ENCODE measurements around the gene KRT222. TPM values are rescaled to one million over a fixed set of nuclear protein-coding genes. Genes with fewer than 3 reads are reported as not detected.

KRT222 gene
- total RNA-seq, 1 donor = not detected

DNA sequence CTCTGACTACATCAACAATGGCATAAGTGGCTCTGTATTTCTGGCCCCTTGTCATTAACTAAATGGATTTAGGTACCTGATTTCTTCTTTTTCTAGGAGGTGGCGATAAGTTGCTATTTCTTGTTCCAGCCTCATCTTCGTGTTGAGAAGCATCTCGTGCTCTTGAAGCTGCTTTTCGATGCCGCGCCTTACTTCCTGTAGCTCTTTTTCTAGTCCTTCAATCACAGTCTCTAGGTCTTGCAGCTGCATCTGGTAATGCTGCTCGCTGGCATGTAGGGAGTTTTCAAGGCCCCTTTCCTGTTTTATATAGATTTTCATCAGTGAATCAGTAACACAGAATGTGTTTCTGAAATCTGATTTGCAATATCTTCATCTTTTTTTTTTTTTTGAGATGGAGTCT is 5.1 kb downstream of the KRT222 start:
- DNase-seq (ENCODE audit: low read depth in 2 of 3, low spot score in 2 of 3) = no peak

DNA sequence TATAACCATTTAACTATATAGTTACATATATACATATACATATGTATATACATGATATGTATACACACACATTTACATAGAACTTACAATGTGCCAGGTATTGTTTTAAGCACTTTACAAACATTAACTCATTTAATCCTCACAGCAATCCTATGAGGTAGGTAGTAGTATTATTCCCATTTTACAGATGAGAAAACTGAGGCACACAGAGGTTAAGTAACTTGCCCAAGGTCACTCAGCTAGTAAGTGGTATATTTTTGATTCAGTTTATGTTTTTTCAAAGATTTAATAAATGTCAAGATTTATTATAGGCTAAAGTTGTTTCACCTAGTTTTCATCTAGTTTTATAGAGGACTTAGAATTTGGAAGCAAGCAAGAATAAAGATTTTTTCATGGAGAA is 6.6 kb downstream of the KRT222 start:
- DNase-seq (ENCODE audit: low read depth in 2 of 3, low spot score in 2 of 3) = no peak

DNA sequence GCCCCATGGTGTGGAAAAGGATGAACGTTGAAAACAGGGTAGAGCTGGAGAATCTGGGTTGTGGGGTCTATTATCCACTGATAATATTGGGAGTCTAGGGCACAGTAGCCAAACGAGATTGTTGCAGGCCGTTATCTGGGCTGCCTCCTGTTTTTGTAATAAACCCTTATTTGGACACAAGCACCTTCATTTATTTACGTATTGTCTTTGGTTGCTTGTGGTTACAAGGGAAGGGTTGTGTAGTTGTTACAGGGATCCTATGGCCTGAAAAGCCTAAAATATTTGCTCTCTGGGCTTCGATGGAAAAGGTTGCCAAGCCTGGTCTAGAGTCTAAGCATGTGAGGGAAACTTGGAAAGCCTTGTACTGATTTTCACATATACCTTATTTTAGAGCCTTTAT is 13.0 kb downstream of the KRT222 start:
- no peak for DNase-seq (ENCODE audit: low read depth in 2 of 3, low spot score in 2 of 3)

- DNase-seq (ENCODE audit: low read depth in 2 of 3, low spot score in 2 of 3) = no peak
Observed at GRCh38 chr17:40648384-40648968, 16.5 kb downstream of the KRT222 start.

- DNase-seq (ENCODE audit: low read depth in 2 of 3, low spot score in 2 of 3) = peak; percentile 75 to 82 (median 80)
Observed at GRCh38 chr17:40647624-40648383, 17.2 kb downstream of the KRT222 start, which contains the start of gene SMARCE1. Gene SMARCE1 (minus strand): TSS chr17:40647818. CDS start chr17:40645802, 2,016 bp downstream.

DNA sequence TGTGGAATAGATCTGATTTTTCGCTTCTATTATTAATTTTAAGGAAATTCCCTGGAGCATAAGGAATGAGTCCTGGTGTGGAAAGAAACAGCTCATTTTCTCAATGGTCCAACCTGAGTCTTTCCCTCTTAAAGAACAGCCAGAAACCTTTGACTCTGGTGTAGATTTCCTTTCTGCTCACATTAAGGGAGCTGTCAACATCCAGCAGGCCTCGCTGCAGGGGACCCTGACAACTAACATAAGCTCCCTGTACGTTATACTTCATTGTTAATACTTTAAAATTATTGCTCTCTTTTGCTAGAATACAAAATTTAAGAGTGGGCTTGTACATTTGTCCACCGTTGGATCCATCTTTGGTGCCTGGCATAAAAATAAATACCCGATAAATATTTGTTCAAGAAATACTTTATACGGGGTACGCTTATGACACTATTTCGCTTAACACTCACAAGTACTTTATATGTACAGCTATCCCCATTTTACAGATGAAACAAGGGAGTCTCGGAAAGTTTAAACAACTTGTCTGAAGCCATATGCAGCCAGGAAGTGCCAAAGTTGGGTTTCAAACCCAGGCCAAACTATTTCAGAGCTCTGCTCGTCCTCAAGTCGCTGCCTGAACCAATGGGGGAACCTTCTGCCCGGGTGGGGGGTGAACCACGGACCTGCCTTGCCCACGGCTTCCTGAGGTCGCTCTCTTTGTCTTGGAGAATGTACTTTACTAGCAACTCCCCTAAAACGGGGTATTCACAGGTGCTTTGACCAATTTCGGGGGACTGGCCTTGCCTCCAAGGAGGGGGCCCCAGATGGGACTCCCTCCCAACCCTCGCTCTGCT is 18.0 kb downstream of the KRT222 start:
- DNase-seq (ENCODE audit: low read depth in 2 of 3, low spot score in 2 of 3) = peak in 1 of 3 donors; percentile 73

DNA sequence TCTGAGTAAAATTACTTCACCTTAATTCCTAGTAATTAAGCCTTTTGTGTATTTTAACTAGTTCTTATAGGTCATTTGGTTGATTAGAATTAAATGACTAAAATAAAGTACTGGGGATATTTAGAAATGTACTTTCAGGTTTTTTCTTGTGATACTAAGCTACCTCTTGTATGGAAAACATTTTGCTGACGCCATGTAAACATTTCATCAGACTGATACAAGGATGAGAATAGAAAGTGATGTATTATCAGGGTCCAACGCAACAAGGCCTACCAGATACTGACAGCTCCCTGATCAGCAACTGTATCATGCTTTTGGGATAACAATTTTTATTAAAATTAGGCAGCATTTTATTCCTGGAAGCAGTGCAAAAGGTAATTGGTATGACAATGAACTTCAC is 19.0 kb downstream of the KRT222 start:
- DNase-seq (ENCODE audit: low read depth in 2 of 3, low spot score in 2 of 3) = no peak

DNA sequence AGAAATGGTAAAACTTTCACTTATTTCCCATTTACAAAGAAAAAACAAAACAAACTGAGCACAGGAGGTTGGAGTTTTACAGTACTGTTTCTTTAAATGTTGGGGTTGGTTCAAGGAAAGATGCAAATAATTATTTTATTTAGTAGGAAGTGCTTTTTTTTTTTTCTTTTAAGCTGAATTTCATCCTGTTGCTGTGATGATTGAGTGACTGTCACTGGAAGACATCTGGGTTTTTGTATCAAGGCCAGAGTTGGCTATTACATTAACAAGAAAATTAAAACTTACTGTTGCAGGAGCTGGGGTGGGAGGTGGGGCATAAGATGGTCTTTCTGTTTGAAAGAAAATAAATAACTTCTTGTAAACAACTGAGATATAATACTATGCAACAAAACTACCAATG is 19.7 kb downstream of the KRT222 start:
- no peak for DNase-seq (ENCODE audit: low read depth in 2 of 3, low spot score in 2 of 3)

DNA sequence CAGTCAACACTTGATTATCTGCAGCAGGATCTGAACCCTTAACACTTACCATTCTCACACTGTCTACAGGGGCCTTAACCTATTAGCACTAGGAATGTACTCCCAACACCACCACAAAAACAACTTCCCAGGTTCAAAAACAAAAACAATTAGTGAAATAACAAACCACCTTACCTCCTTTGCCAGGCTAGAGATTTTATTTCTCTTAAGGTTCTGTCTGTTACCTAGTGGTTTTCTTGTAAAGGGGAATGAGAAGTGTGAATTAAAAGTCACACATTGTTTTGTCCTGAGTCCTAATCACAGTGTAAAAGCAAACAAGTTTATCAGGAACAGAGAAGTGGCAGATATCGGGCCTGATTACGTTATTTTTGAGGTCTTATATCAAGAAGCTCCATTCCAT is 27.0 kb downstream of the KRT222 start:
- DNase-seq (ENCODE audit: low read depth in 2 of 3, low spot score in 2 of 3) = no peak

GRCh38 chr17:40633871-40634270 is 31.1 kb downstream of the KRT222 start:
- no peak for DNase-seq (ENCODE audit: low read depth in 2 of 3, low spot score in 2 of 3)

DNA sequence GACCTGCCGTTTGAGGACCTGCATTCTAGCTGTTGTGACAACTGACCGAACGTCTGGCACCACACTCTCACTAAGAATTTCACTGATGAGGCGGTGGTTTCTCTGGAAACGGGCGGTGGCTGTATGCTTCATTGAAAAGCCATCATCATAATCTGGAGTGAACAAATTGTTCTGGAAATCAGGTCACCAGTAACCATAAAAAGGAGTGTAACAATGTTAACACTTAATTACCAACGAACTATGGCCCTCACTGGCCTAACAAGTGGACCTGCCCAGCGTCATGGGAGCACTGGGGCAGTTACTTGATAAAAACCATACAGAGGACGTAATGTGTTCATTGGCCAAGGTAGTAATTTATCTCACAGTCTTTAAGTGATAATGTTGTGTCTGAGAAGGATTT is 32.8 kb downstream of the KRT222 start:
- DNase-seq (ENCODE audit: low read depth in 2 of 3, low spot score in 2 of 3) = no peak

DNA sequence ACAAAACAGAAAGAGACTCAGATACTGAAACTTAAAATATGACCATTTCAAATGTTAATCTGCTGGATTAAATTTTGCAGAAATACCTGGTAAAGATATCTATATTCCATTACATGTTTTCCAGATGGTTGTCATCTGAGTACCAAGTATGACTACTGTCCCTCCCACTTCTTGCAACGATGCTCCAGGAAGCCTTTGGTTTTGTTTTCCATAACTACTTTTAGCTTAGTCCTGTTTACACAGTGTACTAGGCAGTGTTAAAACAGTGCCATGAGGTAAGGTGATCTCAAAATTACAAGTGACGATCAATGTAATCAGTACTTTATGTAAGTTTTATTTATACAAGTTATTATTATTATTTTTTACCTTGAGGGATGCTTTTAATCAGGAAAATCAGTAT is 35.1 kb downstream of the KRT222 start:
- DNase-seq (ENCODE audit: low read depth in 2 of 3, low spot score in 2 of 3) = no peak

DNA sequence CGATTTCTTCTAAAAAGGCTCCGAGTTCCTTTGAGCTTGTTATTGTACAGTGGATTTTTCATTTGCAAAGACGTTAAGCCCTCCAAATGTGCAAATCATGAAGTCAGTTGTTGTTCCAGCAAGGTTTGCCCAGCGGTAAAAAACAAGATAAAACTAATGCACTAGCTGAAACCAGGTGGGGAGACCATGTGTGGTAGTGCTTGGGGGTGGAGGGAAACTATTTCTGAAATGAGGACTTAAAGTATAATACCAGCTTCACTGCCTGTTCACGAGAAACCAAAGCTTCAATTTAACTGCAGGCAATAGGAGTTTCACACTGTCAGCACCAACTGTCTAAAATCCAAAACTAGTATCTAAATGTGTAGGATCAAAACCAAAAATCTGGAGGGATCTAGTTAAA is 39.7 kb downstream of the KRT222 start:
- no peak for DNase-seq (ENCODE audit: low read depth in 2 of 3, low spot score in 2 of 3)

DNA sequence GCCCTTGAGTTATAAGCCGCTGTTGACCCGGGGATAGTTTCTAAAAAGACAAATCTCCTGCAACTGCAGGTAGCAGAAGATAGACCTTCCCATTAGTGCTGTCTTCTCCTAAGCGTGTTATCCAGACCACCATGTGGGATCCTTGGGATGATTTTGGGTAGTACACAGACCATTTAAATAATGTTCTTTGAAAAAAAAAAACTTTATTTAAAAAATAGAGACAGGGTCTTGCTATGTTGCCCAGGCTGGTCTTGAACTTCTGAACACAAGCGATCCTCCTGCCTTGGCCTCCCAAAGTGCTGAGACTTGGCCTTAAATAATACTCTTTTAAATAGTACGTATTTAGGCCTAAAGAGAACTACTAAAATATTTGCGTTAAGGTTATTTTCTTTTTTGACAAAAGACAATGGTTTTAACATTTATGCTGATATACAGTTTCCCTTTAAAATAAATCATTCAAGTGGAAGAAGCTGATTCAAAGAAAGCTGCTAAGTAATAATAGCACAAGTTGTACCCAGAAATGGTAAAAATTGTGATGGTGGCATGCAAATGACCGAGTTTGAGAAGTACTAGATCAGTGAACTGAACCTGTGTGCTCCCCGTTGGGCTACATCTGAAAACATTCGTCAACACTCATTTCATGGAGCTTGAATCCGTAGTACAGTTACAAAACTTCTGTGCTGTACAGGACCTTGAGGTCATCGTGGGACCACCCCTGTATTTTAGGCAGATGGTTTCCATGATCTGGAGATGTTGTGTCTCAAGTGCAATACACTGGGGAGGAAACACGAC is 41.4 kb downstream of the KRT222 start:
- DNase-seq (ENCODE audit: low read depth in 2 of 3, low spot score in 2 of 3) = no peak

GRCh38 chr17:40622509-40622928 is 42.5 kb downstream of the KRT222 start:
- peak in 2 of 3 donors; percentile 73 to 75 for DNase-seq (ENCODE audit: low read depth in 2 of 3, low spot score in 2 of 3)

DNA sequence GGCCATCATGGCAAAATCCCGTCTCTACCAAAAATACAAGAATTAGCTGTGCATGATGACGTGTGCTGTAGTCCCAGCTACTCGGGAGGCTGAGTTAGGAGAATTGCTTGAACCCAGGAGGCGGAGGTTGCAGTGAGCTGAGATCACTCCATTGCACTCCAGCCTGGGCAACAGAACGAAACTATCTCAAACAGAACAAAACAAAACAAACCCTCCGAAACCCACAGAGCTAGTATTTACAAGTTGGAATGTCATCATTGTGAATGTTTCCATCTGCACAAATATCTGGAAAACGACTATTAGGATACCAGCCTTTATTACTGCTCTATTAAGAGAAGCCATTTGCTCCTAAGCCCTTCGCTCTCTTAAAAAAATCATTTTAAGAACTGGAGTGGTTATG is 43.4 kb downstream of the KRT222 start:
- no peak for DNase-seq (ENCODE audit: low read depth in 2 of 3, low spot score in 2 of 3)

DNA sequence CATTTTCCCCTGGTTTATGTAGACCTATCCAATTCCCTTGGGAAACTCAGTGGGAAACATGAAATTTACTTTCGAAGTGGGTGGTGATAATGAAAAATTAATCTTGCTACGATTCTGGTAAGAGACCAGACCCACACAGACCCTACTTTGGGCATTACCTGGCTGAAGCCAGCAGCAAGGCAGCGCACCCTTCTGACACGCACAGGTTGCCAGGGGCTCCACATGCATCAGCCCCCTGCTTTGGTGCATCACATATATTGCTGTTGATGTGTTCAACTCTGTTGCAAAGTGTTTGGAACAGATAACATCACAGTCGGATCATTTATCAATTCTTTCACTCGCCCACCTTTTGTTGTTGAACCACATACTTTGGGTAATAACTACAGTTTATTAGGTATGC is 44.0 kb downstream of the KRT222 start:
- no peak for DNase-seq (ENCODE audit: low read depth in 2 of 3, low spot score in 2 of 3)

DNA sequence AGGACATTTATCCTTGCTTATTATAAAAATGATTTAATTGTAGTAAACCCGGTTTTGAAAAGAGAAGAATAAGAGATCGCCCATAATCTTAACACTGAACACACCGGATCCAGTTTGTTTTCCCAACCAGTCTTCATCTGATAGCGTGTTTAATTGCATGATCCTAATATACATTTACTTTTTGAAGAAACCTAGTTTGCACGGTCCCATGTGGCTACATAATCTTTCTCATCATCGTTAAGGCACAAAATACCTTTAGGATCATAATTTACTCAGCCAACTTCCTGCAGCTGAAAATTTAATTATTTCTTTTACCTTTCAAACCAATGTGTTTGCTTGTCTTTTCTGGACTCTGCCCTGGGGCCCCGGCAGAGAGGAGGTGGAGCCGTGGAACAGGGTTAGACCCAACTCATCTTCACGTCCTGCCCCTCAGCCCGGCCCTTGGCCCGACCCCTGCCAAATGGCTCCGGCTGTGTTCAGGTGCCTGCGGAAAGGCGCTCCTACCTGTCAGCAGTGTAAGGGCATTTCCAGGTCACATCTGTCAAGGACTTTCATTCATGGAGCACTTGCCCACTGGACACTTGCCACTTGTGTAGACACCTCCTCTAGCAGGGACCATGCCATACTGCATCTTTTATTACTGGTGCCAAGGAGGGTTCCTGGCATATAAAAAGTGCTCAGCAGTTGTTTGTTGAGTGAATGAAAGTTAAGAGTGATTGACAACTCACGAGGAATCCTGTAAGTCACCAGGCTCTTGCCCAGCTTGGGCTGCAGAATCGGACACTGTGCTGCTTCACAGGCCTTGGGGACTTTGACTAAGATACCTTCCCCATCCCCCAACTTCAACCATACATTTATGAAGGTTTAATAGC is 46.0 kb downstream of the KRT222 start:
- DNase-seq (ENCODE audit: low read depth in 2 of 3, low spot score in 2 of 3) = no peak

DNA sequence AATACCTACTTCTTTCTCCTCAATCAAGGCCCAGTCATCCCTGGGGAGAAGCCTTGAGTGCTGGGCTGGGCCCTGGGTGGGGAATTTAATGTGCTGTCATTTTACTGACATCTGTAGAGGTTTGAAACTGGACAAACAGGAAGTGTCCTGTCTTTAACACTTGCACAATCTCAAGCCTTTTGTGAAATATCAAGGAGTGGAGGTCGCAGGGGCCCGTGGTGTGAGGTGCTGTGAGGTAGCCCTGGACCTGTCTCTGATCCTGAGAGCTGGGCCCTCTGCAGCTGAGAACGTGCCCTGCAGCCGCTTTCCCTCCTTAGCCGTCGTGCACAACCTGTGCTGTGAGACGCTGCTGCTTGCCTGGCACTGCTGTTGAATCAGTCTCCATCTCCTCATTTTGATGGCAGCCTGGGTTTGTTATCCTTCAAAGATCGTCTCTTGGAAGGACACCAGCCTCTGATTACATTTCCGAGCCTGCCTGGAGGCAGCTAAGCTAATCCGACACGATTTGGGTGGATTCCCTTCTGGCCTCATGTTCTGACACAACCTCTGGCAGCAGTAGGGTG is 47.2 kb downstream of the KRT222 start:
- DNase-seq (ENCODE audit: low read depth in 2 of 3, low spot score in 2 of 3) = no peak
